Epithelial cell of prostate (primary cell): Measurements from ENCODE around the gene SNRPA.
"Not testable (repeated sequence)": the region's sequence is repeated elsewhere in the genome, so short reads cannot be mapped to it uniquely, and the experiment has no call there.

ENCODE experiments used
- DNase-seq: peaks from one replicate; pipeline ENCODE4 v3.0.0-alpha.2; 2011; ENCODE audit warnings: low read depth, low spot score
- H3K27ac ChIP-seq: fragments of 450-650 bp; 2 replicates; pipeline ENCODE4 v1.5.1; 2017; ENCODE audit warnings: mild to moderate bottlenecking

SNRPA gene

DNA sequence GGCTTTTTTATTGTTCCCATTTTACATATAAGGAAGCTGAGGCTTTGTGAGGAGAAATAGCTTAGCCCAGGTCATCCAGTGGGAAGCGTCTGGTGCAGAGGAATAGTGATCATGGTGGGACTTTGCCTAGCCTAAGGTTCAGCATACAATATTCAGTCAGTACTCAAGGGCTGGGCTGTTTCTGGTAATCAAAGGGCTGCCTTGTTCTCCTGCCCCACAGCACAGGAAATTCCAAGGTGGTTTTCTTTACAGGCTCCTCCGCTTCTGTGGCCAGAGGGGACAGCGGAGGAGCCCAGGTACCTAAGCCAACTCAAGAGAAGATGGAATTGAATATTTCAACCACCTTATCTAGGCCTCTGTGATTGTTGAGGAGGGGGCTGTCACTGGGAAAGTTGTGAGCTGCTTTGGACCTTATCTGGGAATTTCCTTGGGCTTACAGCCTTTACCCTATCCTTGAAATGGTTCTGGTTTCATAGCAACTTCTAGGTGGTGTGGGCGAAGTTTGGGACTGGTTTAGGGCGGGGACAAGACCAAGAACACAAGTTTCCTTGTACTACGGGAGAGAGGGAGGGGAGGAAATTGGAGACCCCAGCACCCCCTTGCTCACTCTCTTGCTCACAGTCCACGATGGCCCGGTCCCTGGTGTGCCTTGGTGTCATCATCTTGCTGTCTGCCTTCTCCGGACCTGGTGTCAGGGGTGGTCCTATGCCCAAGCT is 24.1 kb downstream of the SNRPA start, which contains the start of gene MIA:
Gene MIA (plus strand): TSS at position 606 of the 716 bp plus-strand sequence. CDS start 22 bp downstream, at position 628.
- peak within 1 kb of the TSS; percentile 42 for H3K27ac ChIP-seq
- DNase-seq = no peak

DNA sequence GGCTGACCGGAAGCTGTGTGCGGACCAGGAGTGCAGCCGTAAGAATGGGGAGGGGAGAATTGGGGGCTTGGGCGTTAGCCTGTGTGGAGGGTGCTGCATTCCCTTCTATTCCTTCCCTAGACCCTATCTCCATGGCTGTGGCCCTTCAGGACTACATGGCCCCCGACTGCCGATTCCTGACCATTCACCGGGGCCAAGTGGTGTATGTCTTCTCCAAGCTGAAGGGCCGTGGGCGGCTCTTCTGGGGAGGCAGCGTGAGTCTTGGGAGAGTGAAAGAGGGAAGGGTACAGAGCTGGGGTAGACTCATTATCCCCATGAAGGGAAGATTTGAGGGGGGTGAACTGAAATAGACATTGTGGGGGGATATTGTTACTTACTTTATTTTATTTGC is 24.6 kb downstream of the SNRPA start:
- H3K27ac ChIP-seq = peak overlapping the region; percentile 42
- no peak for DNase-seq

DNA sequence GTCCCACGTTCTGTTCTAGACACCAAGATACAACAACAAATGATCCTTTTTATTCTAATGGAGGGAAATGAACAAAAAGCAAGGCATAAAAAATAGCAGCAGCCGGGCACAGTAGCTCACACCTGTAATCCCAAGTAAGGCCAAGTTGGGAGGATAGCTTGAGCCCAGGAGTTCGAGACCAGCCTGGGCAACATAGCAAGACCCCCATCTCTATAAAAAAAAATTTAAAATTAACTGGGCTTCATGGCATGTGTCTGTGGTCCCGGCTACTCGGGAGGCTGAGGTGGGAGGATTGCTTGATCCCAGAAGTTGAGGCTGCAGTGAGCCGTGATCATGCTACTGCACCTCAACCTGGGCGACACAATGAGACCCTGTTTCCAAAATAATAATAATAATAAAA is 25.4 kb downstream of the SNRPA start:
- H3K27ac ChIP-seq = no peak overlapping the region
- no peak for DNase-seq

DNA sequence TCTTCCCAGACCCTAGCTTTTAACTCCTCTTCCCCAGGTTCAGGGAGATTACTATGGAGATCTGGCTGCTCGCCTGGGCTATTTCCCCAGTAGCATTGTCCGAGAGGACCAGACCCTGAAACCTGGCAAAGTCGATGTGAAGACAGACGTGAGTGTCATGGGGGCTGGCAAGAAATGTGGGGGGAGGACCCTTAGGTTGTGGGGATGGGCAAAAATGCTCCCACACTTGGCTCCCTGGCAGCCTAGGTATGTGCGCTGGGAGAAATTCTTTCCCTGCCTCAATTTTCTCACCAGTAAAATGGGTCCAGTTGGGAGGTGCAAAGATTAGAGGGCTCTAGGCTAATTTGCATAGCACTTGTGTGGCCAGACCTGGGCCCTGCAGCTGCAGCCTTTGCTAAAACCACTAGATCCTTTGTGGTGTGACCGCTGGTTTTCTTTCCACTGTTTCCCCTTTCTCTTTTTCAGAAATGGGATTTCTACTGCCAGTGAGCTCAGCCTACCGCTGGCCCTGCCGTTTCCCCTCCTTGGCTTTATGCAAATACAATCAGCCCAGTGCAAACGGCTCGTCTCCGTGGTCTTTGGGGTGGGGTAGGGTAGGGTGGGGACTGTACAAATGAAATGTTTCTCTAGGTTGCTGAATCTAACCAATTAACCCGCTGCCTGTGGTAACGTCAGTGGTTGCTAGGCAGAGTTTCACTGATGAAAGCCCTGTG is 26.1 kb downstream of the SNRPA start:
- peak overlapping the region; percentile 96 for H3K27ac ChIP-seq
- DNase-seq = peak; percentile 53

DNA sequence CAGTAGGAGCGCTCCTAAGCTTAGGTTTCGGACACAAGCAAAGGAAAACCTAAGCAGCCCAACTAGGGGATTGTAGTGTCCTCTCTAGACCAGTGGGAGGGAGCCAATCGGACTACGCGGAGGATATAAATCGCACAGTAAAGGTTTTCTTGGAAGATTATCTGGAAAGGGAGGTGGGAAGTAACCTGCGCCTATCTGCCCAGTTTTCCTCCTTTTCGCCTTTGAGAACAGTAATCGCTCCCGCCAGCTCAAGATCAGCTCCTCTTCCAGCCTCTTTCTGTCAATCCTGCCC is 26.6 kb downstream of the SNRPA start:
- H3K27ac ChIP-seq = peak overlapping the region; percentile 96
- no peak for DNase-seq

DNA sequence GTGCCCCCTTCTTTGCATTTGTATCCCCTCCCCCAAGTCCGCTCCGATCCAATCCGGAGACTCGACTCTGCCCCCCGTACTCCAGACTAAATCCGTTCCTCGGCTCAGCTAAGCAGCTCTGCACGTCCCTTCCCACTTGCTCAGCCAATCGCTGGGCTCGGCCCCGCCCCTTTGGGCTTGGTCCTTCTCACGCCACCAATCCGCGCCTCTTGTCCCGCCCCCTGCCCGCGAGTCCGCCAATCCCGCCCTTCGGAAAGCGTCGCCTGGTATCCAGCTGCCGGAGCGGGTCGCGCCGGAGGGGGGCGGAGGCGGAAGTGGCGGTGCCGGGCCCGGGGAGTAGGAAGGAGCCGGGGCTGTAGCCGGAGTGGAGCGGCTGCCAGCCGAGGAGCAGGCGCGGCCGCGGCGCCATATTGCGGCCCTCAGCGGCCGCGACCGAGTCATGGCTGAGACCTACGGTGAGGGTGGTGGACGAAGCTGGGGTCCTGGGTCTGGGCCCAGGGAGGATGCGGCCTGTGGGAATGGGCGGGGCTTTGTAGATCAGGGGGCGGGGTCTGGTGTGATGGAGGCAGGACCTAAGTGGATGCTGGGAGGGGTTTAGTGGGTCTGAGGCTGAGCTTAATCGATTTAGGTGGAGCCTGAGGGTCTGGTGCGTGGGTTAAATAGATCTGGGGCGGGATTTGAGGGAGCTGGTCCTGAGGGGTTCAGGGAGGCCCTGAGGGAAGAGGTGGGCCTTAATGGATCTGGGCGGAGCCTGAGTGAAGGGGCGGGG is 27.1 kb downstream of the SNRPA start, which contains the start of gene RAB4B:
Gene RAB4B (plus strand): TSS at position 311 of the 769 bp plus-strand sequence. CDS start 129 bp downstream, at position 440.
- peak within 1 kb of the TSS; percentile 96 for H3K27ac ChIP-seq
- DNase-seq = peak; percentile 95

DNA sequence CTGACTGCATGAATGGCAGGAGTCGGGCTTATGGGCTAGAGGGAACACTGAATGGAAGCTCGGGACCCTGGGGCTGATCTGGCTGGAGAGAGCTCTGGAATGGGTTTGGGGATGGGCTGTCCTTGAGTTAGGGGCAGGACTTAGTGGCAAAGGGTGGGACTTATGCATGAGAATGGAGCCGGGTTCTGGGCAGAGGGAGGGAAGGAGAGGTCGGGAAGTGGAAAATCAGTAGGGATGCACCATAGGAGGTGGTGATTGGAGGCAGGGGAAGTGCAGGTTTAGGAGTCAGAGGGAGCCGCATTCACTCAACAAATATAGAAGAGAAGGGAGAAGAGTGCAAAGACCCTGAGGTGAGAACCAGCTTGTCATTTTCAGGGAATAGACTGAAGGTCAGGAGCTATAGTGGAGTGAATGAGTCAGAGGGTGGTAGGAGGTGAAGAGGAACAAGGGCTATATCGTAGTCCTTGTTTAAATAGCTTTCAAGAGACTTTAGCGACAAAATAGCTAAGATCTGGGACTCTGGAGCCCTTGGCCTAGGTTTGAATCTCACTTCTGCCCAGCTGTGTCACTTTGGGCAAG is 27.8 kb downstream of the SNRPA start:
- H3K27ac ChIP-seq = peak overlapping the region; percentile 96
- no peak for DNase-seq

DNA sequence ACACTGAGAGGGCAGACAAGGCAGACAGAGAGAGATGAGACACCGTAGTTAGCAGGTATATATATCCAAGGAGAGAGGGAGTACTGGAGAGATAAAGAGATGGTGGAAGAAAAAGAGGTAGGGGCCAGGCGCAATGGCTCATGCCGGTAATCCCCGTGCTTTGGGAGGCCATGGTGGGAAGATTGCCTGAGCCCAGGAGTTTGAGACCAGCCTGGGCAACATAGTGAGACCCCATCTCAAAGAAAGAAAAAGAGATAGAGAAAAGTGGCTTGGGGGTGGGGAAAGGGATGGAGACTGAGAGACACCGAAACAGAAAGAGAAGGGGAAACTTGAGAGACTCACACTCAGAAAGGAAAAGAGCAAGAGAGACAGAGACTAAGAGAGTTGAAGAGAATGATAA is 29.6 kb downstream of the SNRPA start:
- no peak for DNase-seq
- no peak overlapping the region for H3K27ac ChIP-seq

DNA sequence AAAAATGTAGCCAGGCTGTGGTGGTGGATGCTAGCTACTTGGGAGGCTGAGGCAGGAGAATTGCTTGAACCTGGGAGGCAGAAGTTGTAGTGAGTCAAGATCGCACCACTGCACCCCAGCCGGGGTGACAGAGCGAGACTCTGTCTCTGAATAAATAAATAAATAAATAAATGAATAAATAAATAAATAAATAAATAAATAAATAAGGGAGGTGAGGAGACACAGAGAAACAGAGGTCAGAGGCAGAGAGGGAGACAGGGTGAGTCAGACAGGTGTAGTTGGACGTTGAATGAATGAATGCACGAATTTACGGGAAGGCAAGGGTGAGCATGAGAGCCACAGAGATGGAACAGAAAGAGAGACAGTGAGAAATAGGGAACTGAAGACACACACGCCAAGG is 30.1 kb downstream of the SNRPA start:
- no peak for DNase-seq

DNA sequence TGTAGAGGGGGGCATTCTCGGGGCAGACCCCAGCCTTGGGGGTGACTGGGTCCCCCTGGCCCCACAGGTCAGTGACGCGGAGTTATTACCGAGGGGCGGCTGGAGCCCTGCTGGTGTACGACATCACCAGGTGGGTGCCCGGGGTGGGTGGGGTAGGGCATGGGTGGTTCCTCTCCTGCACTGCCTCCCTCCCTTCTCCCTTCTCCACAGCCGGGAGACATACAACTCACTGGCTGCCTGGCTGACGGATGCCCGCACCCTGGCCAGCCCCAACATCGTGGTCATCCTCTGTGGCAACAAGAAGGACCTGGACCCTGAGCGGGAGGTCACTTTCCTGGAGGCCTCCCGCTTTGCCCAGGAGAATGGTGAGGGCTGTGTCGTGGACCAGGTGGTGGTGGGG is 32.7 kb downstream of the SNRPA start:
- no peak overlapping the region for H3K27ac ChIP-seq
- DNase-seq = no peak

More for the DNA sequence above, 30.1 kb downstream of the SNRPA start:
- H3K27ac ChIP-seq = no peak overlapping the region

DNA sequence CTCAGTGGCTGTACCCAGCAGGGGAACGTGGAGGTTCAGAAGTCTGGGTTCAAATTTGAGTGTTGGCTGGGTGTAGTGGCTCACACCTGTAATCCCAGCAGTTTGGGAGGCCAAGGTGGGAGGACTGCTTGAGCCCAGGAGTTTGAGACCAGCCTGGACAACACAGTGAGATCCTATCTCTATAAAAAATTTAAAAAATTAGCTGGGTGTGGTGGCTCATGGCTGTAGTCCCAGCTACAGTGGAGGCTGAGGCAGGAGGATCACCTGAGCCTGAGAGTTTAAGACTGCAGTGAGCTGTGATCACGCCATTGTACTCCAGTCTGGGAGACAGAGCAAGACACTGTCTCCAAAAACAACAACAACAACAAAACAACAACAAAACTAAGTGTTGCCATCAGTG is 33.1 kb downstream of the SNRPA start:
- H3K27ac ChIP-seq, DNase-seq: not testable (repeated sequence)

DNA sequence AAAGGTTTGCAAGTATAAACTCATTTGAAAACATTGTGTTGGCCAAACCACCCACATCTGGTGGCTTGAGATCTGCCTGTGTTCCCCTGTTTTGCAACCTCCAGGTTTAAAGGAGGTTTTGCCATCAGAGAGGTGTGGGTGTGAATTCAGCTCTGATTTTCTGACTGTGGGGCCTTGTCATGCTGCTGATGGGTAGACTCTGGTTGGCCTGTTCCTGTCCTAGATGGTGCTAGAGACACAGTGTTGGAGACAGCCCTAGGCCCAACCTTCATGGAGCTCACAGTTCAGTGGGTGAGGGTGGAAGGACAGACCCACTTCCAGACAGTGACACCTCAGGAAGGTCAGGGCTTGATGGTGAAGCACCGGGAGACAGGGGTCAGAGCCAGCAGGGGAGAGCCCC is 34.5 kb downstream of the SNRPA start:
- H3K27ac ChIP-seq = no peak overlapping the region
- DNase-seq = no peak

DNA sequence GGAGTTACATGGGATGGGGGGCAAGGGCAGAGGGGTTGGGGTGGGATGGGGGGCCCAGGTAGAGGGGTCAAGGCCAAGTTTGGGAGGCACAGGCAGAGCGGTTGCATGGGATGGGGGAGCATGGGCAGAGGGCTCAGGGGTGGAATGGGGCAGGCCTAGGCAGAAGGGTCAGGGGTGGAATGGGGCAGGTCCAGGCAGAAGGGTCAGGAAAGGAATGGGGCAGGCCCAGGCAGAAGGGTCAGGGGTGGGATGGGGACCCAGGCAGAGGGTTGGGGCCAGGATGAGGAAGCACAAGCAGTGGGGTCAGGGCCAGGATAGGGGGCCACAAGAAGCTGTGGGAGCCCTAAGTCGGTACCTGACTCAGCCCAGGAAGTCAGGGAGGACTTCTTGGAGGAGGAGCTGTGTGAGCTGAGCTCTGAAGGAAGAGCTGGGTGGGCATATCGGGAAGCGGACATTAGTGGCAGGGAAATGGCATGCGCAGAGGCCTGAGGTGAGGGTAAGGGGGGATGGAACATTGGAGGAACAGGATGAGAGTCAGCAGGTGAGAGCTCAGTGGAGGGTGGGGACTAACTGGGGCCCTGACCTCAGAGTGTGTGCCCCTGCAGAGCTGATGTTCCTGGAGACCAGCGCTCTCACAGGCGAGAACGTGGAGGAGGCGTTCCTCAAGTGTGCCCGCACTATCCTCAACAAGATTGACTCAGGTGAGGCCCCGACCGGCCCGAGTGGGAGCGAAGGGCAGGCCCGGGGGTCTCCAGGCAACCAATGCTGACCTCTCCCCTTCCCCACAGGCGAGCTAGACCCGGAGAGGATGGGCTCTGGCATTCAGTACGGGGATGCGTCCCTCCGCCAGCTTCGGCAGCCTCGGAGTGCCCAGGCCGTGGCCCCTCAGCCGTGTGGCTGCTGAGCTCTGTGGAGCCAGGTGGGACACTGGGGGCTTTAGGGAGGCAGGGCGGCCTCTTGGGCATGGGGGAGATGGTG is 35.3 kb downstream of the SNRPA start:
- no peak for DNase-seq

DNA sequence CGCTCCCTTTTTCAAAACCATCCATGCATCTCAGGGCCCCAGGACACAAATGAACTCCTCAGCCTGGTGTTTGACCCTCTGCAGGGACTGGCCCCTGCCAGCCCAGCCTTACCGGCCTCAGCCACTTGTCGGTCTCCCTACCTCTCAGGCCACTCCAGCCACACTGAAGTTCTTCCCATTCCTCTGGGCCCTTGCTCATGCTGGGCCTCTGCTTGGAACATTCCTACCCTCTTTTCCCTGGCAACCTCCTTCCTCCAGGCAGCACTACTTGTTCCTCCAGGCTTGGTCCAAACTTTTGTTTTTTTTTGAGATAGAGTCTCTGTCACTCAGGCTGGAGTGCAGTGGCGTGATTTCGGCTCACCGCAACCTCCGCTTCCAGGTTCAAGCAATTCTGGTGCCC is 40.3 kb downstream of the SNRPA start:
- no peak overlapping the region for H3K27ac ChIP-seq
- no peak for DNase-seq

More for the DNA sequence above, 35.3 kb downstream of the SNRPA start:
- H3K27ac ChIP-seq = no peak overlapping the region

DNA sequence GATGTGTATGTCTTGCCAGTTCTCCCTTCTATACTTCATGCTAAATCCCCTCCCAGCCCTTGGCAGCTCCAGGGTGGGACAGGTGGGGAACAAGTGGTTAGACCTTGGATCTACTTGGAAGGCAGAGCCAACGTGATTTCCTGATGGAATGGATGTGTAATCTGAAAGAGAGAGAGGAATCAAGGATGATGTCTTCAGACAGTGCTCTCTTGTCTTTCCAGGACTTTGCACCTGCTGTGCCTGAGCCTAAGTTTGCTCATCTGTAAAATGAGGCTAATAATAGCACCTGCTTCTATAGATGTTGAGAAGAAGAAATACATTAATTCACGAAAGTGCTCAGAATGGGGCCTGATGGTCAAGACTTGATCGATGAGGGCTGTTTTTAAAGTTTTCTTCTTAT is 41.0 kb downstream of the SNRPA start:
- DNase-seq = no peak
- no peak overlapping the region for H3K27ac ChIP-seq

DNA sequence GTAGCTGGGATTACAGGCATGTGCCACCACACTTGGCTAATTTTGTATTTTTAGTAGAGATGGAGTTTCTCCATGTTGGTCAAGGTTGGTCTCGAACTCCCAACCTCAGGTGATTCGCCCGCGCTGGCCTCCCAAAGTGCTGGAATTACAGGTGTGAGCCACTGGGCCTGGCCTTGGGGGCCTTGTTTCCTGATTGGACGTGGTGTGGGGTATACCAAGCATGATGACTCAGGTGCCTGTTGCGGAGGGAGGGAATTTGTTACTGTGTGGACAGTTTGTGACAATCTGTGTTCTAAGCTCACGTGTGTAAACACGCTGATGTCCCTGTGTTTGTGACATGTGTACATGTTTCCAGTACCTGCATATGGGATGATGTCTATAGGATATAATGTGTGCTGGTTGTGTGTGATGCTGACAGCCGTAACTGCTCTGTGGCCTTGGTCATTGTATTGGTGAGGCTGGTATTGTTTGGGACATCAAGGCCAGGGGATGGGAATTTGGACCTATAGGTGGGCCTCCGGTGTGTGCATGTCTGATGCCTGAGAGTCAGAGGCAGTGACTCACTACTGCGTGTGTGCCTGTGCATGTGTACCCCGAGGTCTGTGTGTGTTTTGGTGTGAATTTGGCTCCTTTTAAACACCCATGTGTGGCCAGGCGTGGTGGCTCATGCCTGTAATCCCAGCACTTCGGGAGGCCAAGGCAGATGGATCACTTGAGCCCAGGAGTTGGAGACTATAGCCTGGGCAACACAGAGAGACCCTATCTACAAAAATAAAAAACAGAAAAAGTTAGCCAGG is 46.4 kb downstream of the SNRPA start:
- DNase-seq = no peak
- H3K27ac ChIP-seq = peak overlapping the region; percentile 67

DNA sequence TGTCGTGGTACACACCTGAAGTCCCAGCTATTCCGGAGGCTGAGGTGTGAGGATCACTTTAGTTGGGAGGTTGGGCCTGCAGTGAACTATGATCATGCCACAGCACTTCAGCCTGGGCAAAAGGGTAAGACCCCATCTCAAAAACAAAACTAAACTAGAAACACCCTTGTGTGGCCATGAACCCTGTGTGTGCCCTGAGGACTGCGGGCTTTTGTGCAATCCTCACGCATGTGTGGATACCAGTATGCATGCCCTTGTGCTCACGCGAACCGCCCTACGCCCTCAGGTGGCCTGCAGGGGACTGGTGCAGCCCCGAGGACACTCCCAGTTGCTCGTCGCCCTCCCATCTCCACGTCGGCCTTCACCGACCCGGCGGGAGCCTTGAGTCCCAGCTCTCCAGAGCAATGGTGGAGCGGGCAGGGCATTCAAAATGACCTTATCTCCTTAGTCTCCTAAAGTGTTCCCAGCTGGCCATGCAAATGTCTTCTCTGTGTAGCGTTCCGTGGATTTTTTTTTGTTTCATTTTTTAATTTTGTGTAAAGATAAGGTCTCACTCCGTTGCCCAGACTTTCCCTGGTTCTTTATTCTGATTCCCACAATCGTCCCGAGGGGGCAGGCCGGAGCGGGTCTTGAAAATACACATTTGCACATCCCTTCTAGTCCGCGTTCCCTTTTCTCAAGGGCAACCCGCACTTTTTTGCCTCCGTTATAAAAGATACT is 47.1 kb downstream of the SNRPA start:
- no peak for DNase-seq
- peak overlapping the region; percentile 67 for H3K27ac ChIP-seq
